ENCODE measurements around the gene PTCRA.
"Not testable (repeated sequence)": the region's sequence is repeated elsewhere in the genome, so short reads cannot be mapped to it uniquely, and the experiment has no call there.

The PTCRA gene

DNA sequence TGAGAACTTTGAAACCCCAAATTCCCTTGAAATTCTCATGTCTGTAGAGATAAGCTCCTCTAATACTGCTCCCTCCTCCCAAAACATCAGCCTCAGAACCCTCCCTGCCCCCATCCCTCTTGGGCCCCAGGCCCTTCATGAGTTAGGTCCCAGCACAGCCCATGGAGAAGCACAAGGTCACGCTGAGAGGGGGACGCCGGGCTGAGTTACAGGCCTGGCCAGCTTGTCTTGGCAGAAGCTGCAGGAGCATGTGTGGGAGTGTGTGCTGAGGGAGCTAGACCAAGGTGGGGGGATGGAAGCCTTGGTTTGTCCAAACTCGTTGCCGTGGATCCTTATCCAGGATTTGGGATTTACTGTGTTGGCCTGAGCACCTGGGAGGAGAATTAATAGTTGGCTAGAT lies 8.5 kb upstream of the PTCRA start:
- no peak for DNase-seq

DNA sequence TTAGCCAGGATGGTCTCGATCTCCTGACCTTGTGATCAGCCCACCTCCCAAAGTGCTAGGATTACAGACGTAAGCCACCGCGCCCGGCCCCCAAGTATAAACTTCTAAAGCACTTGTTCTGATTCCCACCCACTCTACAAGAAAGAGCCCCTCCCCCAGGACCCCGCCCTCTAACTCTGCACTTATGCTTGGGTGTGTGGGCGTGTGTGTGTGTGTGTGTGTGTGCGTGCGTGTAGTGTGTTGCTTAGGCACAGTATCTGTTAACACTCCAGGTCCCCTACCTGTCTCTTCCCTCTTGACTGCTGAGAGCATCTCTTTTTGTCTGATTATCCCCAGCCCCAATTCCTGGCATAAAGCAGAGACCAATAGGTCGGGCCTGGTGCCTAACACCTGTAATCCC lies 6.0 kb upstream of the PTCRA start:
- no peak for DNase-seq

DNA sequence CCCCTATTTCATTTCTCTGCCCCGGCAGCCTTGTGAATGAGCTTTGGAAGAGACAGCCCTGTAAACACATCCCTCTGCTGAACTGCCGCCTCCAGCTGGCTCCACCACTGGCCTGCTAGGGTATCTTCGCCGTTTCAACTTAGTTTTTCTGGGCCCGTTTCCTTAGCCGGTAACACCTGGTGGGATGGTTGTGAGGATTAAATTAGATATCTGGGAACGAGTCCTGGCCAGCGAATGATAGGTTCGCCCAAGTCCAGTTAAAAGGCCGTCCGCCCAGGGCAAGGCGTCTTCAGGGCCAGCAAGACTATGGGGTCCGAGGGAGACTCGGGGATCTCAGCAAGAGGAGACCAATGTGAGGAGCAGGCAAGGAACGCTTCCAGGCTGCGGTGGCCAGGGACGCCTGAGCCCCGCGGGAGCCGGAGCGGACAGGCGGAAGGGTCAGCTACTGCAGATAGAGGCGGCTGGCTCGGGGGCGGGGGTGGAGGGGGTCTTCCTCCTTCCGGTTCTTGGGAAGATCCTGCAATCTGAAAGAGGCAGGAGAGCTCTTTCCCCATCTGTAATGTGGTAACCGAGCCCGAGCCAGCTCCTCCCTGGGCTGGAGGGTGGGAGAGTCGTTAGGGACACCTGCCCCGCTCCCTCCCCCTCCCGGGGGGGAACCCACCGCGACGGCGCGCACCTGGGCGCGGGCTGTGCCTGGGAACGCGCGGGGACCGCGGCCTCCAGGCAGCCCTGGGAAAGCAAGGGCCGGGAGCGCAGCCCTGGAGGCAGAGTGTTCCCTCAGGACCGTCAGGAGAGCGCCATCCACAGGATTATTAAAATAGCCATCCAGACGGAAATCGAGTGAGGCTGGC lies 4.5 kb upstream of the PTCRA start:
- DNase-seq, result no peak

DNA sequence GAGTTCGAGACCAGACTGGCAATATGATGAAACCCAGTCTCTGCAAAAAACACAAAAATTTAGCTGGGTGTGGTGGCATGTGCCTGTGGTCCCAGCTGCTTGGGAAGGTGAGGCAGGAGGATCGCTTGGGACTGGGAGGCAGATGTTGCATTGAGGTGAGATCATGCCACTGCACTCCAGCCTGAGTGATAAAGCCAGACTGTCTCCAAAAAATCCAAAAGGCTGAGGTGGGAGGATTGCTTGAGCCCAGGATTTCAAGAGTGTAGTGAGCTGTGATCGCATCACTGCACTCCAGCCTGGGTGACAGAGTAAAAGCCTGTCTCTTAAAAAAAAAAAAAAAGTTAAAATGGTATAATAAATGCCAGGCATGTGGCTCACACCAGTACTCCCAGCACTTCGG lies 1.3 kb upstream of the PTCRA start:
- DNase-seq, result no peak

DNA sequence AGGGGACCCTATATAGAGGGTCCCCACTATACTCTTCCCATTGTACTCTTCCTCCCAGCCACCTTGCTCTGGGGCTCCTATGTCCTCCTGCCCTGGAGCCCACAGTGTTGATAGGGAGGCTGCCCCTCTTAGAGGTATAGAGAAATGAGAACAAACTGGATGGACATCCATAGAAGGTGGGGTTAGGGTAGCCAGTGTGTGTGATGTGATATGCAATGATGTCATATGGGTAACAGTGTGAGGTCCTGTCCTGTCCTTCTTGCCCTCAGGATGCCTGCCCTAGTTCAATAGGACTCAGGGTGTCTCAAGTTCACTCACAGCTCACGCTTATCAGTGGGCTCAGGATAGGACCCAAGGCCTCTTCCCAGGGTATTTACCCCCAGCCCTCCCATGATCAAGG lies 435 bp downstream of the PTCRA start:
- DNase-seq, result no peak

DNA sequence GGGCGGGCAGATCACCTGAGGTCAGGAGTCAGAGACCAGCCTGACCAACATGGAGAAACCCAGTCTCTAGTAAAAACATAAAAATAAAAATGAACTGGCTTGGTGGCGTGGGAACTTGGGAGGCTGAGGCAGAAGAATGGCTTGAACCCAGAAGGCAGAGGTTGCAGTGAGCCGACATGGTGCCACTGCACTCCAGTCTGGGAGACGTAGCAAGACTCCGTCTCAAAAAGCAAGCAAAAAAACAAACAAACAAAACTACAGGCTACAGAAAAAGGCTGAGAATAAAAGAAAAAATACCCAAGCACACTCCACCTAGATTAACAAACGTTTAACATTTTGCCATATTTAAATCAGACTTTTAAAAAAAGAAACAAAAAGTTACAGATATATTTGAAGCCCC lies 5.9 kb downstream of the PTCRA start:
- DNase-seq, result no peak

DNA sequence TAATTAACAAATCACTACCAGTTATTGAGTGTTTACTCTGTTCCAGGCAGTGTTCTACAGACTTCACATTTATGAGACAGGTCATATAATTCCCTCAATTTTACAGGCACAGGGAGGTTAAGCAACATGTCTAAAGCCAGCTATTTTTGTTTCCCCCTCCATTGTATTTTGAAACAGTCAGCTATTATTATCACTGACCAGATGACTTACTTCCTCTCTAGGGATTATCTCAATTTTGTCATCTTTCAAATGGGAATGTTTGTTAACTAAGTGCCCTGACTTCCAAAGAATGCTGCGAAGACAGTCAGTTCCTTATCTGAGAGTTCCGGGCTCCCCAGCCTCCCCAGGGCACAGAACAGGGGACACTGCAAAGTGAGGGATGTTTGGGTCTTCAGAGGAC lies 7.8 kb downstream of the PTCRA start:
- DNase-seq, result no peak

DNA sequence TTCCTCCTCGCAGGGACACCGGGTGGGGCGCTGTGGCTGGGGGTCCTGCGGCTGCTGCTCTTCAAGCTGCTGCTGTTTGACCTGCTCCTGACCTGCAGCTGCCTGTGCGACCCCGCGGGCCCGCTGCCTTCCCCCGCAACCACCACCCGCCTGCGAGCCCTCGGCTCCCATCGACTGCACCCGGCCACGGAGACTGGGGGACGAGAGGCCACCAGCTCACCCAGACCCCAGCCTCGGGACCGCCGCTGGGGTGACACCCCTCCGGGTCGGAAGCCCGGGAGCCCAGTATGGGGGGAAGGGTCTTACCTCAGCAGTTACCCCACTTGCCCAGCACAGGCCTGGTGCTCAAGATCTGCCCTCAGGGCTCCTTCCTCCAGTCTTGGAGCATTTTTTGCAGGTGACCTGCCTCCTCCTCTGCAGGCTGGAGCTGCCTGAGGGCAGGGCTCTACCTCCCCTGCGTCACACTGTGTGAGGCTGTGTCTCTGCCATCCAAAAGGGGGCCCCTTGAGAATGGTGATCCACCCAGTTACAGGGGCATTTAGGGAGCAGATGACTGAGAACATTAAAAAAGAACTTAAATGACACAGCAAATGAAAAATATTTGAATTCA lies 9.5 kb downstream of the PTCRA start:
- DNase-seq, result no peak

DNA sequence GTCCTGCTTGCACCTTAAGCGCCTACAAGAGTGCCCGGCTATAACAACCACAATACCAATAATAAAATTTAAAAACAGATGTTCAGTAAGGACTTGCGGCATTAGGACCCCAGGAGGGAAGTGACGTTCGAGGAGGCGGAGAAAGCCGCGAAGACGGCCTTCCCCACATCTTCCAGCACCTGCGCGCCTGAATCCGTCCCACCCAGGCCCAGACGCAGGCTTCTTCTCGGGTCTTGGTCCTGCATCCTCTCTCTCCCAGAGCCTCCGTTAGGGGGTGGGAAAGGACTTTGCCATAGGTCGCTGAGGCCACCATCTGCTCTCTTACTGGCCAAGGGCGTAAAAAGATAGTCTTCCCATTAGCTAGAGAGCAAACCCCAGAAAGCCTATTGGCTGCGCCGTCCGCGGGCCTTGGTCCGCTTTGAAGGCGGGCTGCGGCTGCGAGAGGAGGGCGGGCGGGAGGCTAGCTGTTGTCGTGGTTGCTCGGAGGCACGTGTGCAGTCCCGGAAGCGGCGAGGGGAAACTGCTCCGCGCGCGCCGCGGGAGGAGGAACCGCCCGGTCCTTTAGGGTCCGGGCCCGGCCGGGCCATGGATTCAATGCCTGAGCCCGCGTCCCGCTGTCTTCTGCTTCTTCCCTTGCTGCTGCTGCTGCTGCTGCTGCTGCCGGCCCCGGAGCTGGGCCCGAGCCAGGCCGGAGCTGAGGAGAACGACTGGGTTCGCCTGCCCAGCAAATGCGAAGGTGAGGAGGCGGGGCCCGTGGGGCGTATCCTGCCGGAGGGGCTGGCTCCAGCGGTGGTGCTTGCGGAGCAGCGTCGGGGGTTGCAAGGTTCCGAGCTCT lies 13.3 kb downstream of the PTCRA start, which contains the start of gene CNPY3:
CNPY3 (plus strand) TSS at position 495 of the 835 bp plus-strand sequence; CDS start at position 586, 91 bp downstream.
- peak; percentile 89 for DNase-seq

DNA sequence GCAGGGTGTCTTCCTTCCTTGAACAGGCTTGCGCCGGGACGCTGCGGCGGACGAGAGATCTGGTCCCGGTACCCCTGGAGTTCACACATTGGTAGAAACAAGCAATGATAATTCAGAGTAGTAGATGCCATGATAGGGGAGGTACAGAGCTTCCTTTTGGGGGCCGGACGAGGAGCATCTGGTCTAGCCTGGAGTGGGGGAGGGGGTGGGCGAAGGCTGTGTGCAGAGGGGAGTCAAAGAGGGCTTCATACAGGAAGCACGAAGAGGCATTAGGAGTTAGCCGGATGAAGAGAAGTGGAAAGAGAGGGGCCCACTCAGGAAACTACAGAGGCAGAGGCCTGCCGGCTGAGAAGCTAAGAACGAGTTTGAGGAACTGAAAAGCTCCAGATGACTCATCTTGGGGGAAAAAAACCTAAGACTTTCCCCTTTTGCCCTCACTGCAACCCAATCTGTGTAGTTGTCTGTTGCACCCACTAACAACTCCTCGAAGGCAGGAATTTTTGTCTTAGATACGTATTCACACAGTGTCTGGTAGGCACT lies 14.0 kb downstream of the PTCRA start:
- DNase-seq, result peak; percentile 49

DNA sequence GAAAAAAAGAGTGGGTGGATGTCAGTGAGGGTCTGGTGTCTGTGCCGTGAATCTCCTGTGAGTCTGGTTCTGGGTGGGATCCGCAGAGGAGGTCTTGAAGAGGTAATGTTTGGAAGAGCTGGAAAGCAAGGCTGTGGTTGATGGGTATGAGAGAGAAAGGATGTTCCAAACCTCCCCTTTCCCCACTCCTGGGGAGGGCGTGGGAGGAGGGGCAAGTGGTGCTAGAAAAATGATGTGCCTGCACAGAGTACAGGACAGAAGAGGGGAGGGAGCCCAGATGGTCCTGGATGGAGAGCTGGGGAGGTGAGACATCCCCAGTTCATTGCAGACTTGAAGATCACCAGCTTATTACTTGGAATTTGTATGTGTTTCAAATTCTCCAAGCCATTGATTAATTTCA lies 16.6 kb downstream of the PTCRA start:
- DNase-seq, result no peak

DNA sequence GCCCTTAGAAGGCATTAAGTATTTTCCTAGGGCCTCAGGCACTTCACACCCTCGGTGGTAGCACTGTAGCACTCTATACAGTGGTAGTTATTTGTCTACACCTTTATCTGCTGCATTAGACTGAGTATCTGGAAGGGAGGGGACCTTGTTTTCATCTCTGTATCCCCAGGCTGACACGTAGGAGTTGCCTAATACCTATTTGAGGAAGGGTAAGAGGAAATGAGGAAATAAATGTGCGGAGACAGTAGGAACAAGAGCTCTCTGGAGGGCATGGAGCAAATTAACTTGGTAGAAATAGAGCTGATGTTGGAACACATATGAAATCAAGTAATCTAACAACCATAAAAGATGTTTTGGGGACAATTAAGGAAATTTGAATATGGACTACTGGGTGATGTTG lies 17.4 kb downstream of the PTCRA start:
- no peak for DNase-seq

DNA sequence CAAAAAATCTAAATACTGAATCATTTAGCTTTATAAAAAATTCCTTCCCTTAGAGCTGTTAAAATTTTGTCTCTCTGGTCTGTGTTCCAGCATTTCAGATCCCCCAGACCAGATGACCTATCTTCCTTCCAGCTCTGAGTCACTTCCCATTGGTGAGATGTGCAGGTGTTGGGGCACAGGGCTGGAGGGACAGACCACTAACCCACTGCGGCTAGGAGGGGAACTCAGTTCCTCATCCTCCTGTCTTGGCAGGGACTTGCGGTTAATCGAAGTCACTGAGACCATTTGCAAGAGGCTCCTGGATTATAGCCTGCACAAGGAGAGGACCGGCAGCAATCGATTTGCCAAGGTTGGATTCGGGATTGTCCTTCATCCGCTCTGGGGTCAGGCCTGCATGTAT lies 19.5 kb downstream of the PTCRA start:
- DNase-seq, result no peak

DNA sequence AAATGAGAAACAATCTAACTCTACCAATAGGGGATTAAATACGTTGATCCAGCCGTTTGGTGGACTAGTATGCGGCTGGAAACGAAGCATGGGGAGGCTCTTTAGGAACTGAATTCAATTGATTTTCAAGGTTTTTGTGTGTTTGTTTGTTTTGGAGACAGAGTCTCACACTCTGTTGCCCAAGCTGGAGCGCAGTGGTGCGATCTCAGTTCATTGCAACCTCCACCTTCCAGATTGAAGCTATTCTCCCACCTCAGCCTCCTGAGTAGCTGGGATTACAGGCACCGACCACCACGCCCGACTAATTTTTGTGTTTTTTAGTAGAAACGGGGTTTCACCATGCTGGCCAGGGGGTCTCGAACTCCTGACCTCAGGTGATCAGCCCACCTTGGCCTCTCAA lies 20.5 kb downstream of the PTCRA start:
- no peak for DNase-seq

DNA sequence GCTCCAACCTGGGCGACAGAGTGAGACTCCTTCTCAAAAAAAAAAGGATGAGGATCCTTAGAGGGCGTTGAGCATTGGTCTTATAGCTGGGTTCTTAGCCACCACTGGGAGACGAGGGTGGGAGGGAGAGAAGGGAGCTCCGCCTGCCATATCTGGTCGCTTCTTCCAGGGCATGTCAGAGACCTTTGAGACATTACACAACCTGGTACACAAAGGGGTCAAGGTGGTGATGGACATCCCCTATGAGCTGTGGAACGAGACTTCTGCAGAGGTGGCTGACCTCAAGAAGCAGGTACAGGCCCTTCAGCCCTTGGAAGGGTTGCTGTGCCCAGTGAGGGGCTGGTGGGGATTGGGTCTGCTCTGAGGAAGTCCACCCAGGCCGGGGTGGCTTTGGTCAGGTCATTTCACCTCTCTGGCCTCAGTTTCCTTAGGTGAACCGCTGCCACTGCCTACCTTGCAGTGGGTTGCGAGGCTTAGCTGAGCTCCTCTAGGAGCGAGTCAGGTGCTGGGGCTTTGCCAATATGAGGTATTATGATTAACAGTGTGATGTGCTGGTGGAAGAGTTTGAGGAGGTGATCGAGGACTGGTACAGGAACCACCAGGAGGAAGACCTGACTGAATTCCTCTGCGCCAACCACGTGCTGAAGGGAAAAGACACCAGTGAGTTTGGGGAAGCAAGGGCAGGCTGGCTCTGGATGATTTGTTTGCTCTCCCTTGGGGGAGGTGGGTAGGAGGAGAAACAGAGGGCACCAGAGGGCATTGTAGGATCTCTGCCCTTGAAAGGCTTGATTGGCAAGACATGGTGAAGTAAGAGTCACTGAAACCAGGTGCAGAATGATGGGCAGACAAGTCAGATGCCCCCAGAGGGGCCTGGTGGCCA lies 21.9 kb downstream of the PTCRA start:
- DNase-seq, result no peak

DNA sequence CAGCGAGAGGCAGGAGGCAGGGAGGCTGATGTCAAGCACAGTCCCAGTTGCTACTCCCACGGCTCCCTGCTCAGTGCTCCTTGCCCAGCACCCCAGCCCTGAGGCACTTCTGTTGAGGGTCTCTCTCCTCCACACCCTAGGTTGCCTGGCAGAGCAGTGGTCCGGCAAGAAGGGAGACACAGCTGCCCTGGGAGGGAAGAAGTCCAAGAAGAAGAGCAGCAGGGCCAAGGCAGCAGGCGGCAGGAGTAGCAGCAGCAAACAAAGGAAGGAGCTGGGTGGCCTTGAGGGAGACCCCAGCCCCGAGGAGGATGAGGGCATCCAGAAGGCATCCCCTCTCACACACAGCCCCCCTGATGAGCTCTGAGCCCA lies 22.6 kb downstream of the PTCRA start:
- no peak for DNase-seq

DNA sequence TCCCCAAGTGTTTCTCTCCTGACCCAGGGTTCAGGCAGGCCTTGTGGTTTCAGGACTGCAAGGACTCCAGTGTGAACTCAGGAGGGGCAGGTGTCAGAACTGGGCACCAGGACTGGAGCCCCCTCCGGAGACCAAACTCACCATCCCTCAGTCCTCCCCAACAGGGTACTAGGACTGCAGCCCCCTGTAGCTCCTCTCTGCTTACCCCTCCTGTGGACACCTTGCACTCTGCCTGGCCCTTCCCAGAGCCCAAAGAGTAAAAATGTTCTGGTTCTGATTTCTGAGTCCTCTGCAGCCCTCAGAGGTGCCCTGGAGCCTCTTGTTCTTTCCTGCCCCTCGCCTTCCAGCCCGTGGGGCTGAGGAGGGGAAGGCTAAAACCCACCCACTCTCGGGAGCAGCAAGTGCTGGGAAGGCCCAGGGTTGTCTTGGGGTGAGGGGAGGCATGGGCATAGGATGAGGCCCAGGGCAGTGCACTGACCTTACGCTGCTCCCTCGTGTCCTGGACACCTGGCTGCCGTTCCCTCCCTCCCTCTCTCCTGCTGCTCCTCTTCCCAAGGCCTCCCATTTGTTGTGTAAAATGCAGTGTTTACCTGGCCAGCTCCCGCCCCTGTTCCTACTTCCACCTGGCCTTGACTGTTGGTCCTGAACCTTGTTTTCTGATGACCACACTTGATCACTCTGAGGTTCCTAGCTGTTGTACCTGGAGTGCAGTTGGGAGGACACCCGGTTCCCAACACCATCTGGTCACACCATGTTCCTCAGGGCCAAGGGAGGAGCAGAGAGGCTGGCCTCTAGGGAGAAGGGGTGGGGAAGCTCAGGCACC lies 23.3 kb downstream of the PTCRA start:
- DNase-seq, result no peak

DNA sequence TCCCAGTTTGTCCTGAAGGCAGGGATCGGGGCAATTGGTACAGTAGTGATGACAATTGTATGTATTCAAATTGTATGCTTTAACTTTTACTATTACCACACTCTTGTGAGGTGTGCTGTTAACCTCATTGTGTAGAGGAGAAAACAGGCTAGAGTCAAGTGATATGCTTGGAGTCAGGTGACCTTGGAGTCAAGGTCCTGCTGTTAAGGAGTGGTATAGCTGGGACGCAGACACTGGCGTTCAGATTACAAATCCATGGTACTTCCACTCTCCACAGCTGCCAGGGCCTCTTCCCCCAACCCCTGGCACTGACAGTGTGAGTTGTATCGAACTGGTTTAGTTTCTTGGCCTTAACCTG lies 23.9 kb downstream of the PTCRA start:
- no peak for DNase-seq

DNA sequence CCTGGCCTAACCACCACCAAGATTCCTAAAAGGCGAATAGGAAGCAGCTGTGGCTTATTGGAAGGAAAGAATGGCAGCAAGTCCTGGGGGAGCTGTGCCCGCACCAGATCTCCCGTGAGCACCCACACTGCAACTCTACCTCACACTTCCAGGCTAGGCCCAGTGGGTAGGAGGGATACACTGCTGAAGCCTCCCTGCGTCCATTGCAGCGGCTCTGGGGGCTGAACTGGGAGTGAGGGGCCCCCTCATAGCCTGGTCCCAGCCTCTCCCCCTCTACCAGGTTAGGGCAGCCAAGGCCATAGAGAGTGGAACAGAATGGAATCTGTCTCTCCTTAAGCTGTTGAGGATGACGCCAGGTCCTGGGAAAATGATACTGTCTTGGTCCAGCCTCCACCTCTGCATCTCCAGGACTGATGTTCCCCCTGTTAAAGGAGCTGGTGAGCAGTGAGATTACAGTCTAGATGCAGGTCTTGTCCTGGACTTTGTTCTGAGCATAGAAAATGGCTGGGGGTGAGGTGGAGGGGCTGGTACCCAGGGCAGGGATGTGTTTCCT lies 24.7 kb downstream of the PTCRA start:
- no peak for DNase-seq

DNA sequence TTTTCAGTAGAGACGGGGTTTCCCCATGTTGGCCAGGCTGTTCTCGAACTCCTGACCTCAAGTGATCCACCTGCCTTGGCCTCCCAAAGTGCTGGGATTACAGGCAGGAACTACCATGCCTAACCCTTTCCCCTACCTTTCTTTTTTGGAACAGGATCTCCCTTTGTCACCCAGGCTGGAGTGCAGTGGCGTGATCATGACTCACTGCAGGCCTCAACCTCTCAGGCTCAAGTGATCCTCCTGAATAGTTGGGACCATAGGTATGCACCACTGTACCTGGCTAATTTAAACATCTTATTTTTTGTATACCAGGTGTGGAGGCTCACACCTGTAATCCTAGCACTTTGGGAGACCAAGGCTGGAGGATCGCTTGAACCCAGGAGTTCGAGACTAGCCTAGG lies 25.5 kb downstream of the PTCRA start:
- DNase-seq, result not testable (repeated sequence)

DNA sequence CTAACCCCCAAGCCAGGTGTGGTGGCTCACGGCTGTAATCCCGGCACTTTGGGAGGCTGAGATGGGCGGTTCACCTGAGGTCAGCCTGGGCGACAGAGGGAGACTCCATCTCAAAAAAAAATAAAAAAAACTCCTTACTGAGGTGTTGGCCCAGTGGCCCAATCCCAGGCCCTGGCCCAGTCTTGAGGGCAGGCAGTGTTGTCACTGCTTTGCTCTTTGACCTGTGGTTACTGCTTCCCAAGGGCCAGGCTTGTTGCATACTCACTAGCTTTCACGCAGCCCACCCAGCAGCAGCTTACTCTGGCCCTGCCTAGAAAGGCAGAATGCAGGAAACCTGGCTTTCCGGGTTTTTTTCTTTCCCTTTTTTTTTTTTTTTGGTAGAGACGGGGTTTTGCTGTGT lies 26.6 kb downstream of the PTCRA start:
- DNase-seq, result no peak

Data from activated CD8-positive, alpha-beta memory T cell treated with anti-CD3 and anti-CD28 coated beads, Interleukin-2, amount 50 U/mL, for 4 hours (primary cell).